HepG2 (cell line): ENCODE data around the gene MAOB. TPM values are rescaled to one million over a fixed set of nuclear protein-coding genes. Genes with fewer than 3 reads are reported as not detected.

Experiments used
- ATAC-seq: fragments of 200-7000 bp; cut with Tn5 transposase; 3 replicates; pipeline ENCODE4 v1.9.1; 2020; ENCODE audit warnings: mild to moderate bottlenecking, moderate library complexity
- BruUV-seq: library from RNA; stranded (reverse); fragments of 400-500 nt; replicated peaks from 2 replicates; lab custom pipeline; 2021; lab: Mats Ljungman, UMichigan
- CTCF ChIA-PET: fragments of 300-600 bp; formaldehyde crosslinking; extraction: SDS; loops from one replicate; lab custom pipeline; 2021; ENCODE audit warnings: low total read pairs, inconsistent platforms, low intra/inter-chr PET ratio; lab: Yijun Ruan, JAX
- POLR2A ChIA-PET: fragments of 350-600 bp; sonication (Branson Sonifier 250); formaldehyde crosslinking; loops from one replicate; lab custom pipeline; 2020; ENCODE audit warnings: antibody characterized with exemption, inconsistent platforms; lab: Yijun Ruan, JAX
- DNase-seq: peaks from one replicate; pipeline ENCODE4 v3.0.0-alpha.2; 2015; ENCODE audit warnings: low spot score
- FAIRE-seq: peaks from 3 replicates; lab custom pipeline; 2011; peaks lifted over from hg19 to GRCh38; lab: Jason Lieb, UNC
- H2AFZ ChIP-seq: one replicate; pipeline ENCODE4 v1.6.1; 2011; ENCODE audit warnings: low read length, inconsistent platforms
- H3K27ac ChIP-seq: fragments of 300-600 bp; 3 replicates; pipeline ENCODE4 v1.8.0; 2011; ENCODE audit warnings: mixed run types, mild to moderate bottlenecking, mixed read lengths, low read length, inconsistent platforms; ENCODE audit not compliant: insufficient read depth; ENCODE audit errors: extremely low read length
- H3K27me3 ChIP-seq, 2 experiments: fragments of 200-600 bp in 1 of 2; 2 replicates in 1 of 2; 3 replicates in 1 of 2; pipeline versions ENCODE4 v1.6.0 to v1.8.0; 2011; ENCODE audit warnings: low read length in 2 of 2, mild to moderate bottlenecking in 2 of 2, moderate library complexity in 2 of 2, inconsistent platforms in 1 of 2; ENCODE audit not compliant: insufficient read depth in 2 of 2, control insufficient read depth in 1 of 2
- H3K36me3 ChIP-seq, 2 experiments: fragments of 200-600 bp in 1 of 2; replicated peaks in 1 of 2; 2 replicates in 1 of 2; 3 replicates in 1 of 2; pipeline versions ENCODE4 v1.5.1 to v1.8.0; 2011; ENCODE audit warnings: low read length in 2 of 2, inconsistent platforms in 1 of 2; ENCODE audit not compliant: insufficient read depth in 2 of 2, control insufficient read depth in 1 of 2
- H3K4me1 ChIP-seq: 2 replicates; pipeline ENCODE4 v1.5.1; 2012; ENCODE audit warnings: low read length, inconsistent platforms; ENCODE audit not compliant: insufficient read depth
- H3K4me2 ChIP-seq: 2 replicates; pipeline ENCODE4 v1.6.0; 2011; ENCODE audit warnings: low read depth, low read length, inconsistent platforms
- H3K4me3 ChIP-seq, 3 experiments: fragments of 200-600 bp in 1 of 3; sonication (generic), shearing (Covaris generic) in 1 of 3; replicated peaks in 1 of 3; 2 replicates each; pipeline ENCODE4 v1.5.1; 2011 to 2016; ENCODE audit warnings: low read length in 3 of 3, inconsistent platforms in 2 of 3, low read depth in 2 of 3, mild to moderate bottlenecking in 2 of 3, control low read depth in 1 of 3, mixed read lengths in 1 of 3; ENCODE audit not compliant: insufficient read depth in 1 of 3
- H3K79me2 ChIP-seq: one replicate; pipeline ENCODE4 v1.6.1; 2011; ENCODE audit warnings: low read length, inconsistent platforms; ENCODE audit not compliant: insufficient read depth
- H3K9ac ChIP-seq: 2 replicates; pipeline ENCODE4 v1.6.0; 2011; ENCODE audit warnings: mild to moderate bottlenecking, low read depth, low read length, inconsistent platforms; ENCODE audit not compliant: insufficient read depth
- H3K9me3 ChIP-seq: 2 replicates; pipeline ENCODE4 v1.5.1; 2012; ENCODE audit warnings: mild to moderate bottlenecking, low read length
- H4K20me1 ChIP-seq: 2 replicates; pipeline ENCODE4 v1.6.0; 2011; ENCODE audit warnings: inconsistent platforms, mild to moderate bottlenecking, low read length, moderate library complexity; ENCODE audit not compliant: insufficient read depth
- DMTF1 ChIP-seq: sonication (generic); formaldehyde crosslinking; IDR thresholded peaks from 2 replicates; pipeline ENCODE4 v1.4.0; 2020; ENCODE audit warnings: mild to moderate bottlenecking, missing genetic modification reagents
- ELF4 ChIP-seq: sonication (generic); formaldehyde crosslinking; IDR thresholded peaks from 2 replicates; pipeline ENCODE4 v1.5.0; 2020; ENCODE audit warnings: missing genetic modification reagents, mild to moderate bottlenecking, moderate library complexity, borderline replicate concordance
- GLMP ChIP-seq: sonication (generic); formaldehyde crosslinking; IDR thresholded peaks from 2 replicates; pipeline ENCODE4 v1.9.0; 2021; ENCODE audit warnings: missing genetic modification reagents, mild to moderate bottlenecking, borderline replicate concordance
- GTF3A ChIP-seq: sonication (generic); formaldehyde crosslinking; conservative IDR thresholded peaks from 2 replicates; pipeline ENCODE4 v1.4.0; 2020; ENCODE audit warnings: mild to moderate bottlenecking, missing genetic modification reagents
- MEIS2 ChIP-seq: sonication (generic); formaldehyde crosslinking; IDR thresholded peaks from 2 replicates; pipeline ENCODE4 v1.9.0; 2021; ENCODE audit warnings: mild to moderate bottlenecking, missing genetic modification reagents
- SRSF9 ChIP-seq: fragments of 200-400 bp; formaldehyde crosslinking; IDR thresholded peaks from 2 replicates; pipeline ENCODE4 v1.6.1; 2018; ENCODE audit warnings: borderline replicate concordance, mild to moderate bottlenecking, low read depth, low read length; ENCODE audit not compliant: insufficient read depth, poor library complexity, severe bottlenecking
- TFE3 ChIP-seq: IDR thresholded peaks from 2 replicates; pipeline ENCODE4 v1.6.1; 2016
- ZNF552 ChIP-seq: sonication (generic); formaldehyde crosslinking; IDR thresholded peaks from 2 replicates; pipeline ENCODE4 v1.9.0; 2022; ENCODE audit warnings: missing genetic modification reagents, mild to moderate bottlenecking, borderline replicate concordance
- ZNF746 ChIP-seq: sonication (generic); formaldehyde crosslinking; IDR thresholded peaks from 2 replicates; pipeline ENCODE4 v1.8.0; 2022; ENCODE audit warnings: mild to moderate bottlenecking, missing genetic modification reagents
- WGBS: methylation state at CpG from one replicate; pipeline ENCODE4 v1.1.6; 2017; ENCODE audit warnings: low lambda C conversion rate; 5-methylcytosine and 5-hydroxymethylcytosine counted together
- in situ Hi-C: cut with HindIII; loops from 2 replicates; pipeline ENCODE4 v1.10.0; 2017; ENCODE audit warnings: low pct_unique_long_range_greater_than_20kb; ENCODE audit not compliant: extremely low pct_ligation_motif_present
- intact Hi-C: fragments of 100-400 bp; cut with micrococcal nuclease; formaldehyde crosslinking; loops from one replicate; pipeline ENCODE4 v1.10.0; 2022; ENCODE audit not compliant: unreplicated experiment
- polyA plus RNA-seq, 8 experiments: library from polyadenylated mRNA; depleted of rRNA in 3 of 8; stranded (reverse) in 7 of 8; unstranded in 1 of 8; fragments of >200 nt; fragmentation: Illumina TruSeq in 4 of 8; extraction: Trizol in 4 of 8; gene quantifications; 2 replicates each; pipeline versions ENCODE4 v1.2.1 to v1.2.3, GENCODE V29; 2011 to 2016; ENCODE audit warnings: low read depth in 4 of 8, missing spikeins in 1 of 8, mixed read lengths in 1 of 8; ENCODE audit not compliant: insufficient read depth in 1 of 8
- total RNA-seq, 5 experiments: library from RNA; depleted of rRNA; stranded (reverse); fragments of >200 nt; fragmentation: Illumina TruSeq; extraction: Trizol; gene quantifications; 2 replicates each; pipeline ENCODE4 v1.2.3, GENCODE V29; 2016; ENCODE audit warnings: low read depth in 1 of 5

The MAOB gene
- total and polyA plus RNA-seq, 2 of the 13 experiments (the other 11 are each of a cell fraction or from before 2014, with no cell fraction given) = 11.0 to 19.0 TPM

- Histone ChIP-seq H2AFZ (no peak overlapping the region), H4K20me1 (no peaks in the 10 kb centered on the region), H3K4me3 (no peak overlapping the region), H3K9me3 (no peaks in the 10 kb centered on the region), H3K27ac (no peak overlapping the region), H3K9ac (no peak overlapping the region), H3K36me3 (no peaks in the 10 kb centered on the region), H3K4me2 (no peak overlapping the region), H3K4me1 (peaks cover 48% of the 10 kb centered on the region), H3K27me3 (no peaks in the 10 kb centered on the region), H3K79me2 (no peaks in the 10 kb centered on the region)
- no TSS peak for BruUV-seq
- WGBS = 96% methylated on average over 3 of the region's 3 CpGs
- DNase-seq (no peak), ATAC-seq (peak; percentile 51; the same call in 2 of the 3 replicates), FAIRE-seq (no peak)
- TF ChIP-seq SRSF9 (no peak), ZNF552 (CRISPR knock-in tag) (no peak), GTF3A (CRISPR knock-in tag) (no peak), TFE3 (CRISPR knock-in tag) (no peak), ELF4 (no peak), MEIS2 (CRISPR knock-in tag) (no peak), DMTF1 (CRISPR knock-in tag) (no peak), GLMP (no peak), ZNF746 (no peak)
- in situ Hi-C loops = no loop called here
- intact Hi-C loops = no loop called here
- ChIA-PET POLR2A (interaction anchor here (0.8 kb wide), 1 partner anchor 9 kb away, joined by 3 read pairs; no protein-coding TSS in a partner anchor), CTCF (no interaction called here)
These were observed 11.4 kb downstream of the MAOB start for GRCh38 chrX:43870758-43871419.
